RWPE2 (cell line): ENCODE data around the gene RNF4.

ENCODE experiments used
- ATAC-seq: fragments of 200-7000 bp; cut with Tn5 transposase; 3 replicates; pipeline ENCODE4 v1.9.1; 2021; ENCODE audit warnings: low read depth
- DNase-seq: peaks from one replicate; pipeline ENCODE4 v3.0.0-alpha.2; 2020; ENCODE audit warnings: low spot score
- H3K27ac ChIP-seq: fragments of 450-650 bp; 2 replicates; pipeline ENCODE4 v1.5.1; 2017; ENCODE audit warnings: mild to moderate bottlenecking; ENCODE audit not compliant: poor library complexity, severe bottlenecking
- H3K27me3 ChIP-seq: fragments of 250-450 bp; sonication (Bioruptor Pico); 2 replicates; pipeline ENCODE4 v1.5.1; 2021; ENCODE audit warnings: mild to moderate bottlenecking, moderate library complexity; ENCODE audit not compliant: insufficient read depth, poor library complexity, severe bottlenecking
- H3K36me3 ChIP-seq: fragments of 250-450 bp; sonication (Bioruptor Pico); 2 replicates; pipeline ENCODE4 v1.5.1; 2020; ENCODE audit warnings: low read depth, mild to moderate bottlenecking, moderate library complexity
- H3K4me1 ChIP-seq: fragments of 250-450 bp; sonication (Bioruptor Pico); 2 replicates; pipeline ENCODE4 v1.5.1; 2021; ENCODE audit warnings: mild to moderate bottlenecking, moderate library complexity; ENCODE audit not compliant: insufficient read depth, poor library complexity, severe bottlenecking
- H3K4me3 ChIP-seq: fragments of 250-450 bp; sonication (Bioruptor Pico); 2 replicates; pipeline ENCODE4 v1.5.1; 2021; ENCODE audit warnings: mild to moderate bottlenecking, moderate library complexity; ENCODE audit not compliant: severe bottlenecking
- H3K9me3 ChIP-seq: fragments of 250-450 bp; sonication (Bioruptor Pico); 2 replicates; pipeline ENCODE4 v1.5.1; 2021; ENCODE audit warnings: mild to moderate bottlenecking, moderate library complexity; ENCODE audit not compliant: severe bottlenecking
- CTCF ChIP-seq: fragments of 450-650 bp; IDR thresholded peaks from one replicate; pipeline ENCODE4 v1.5.1; 2017; ENCODE audit warnings: mild to moderate bottlenecking, moderate library complexity; ENCODE audit not compliant: poor library complexity, severe bottlenecking

The RNF4 gene

GRCh38 chr4:2443061-2443730 is 25.7 kb upstream of the RNF4 start:
- Histone ChIP-seq H3K36me3 (no peaks in the 10 kb centered on the region), H3K4me3 (no peak overlapping the region), H3K9me3 (no peaks in the 10 kb centered on the region), H3K27me3 (no peaks in the 10 kb centered on the region), H3K27ac (no peak overlapping the region), H3K4me1 (no peaks in the 10 kb centered on the region)
- no peak for TF ChIP-seq CTCF
- no peak for DNase-seq
- no peak for ATAC-seq

DNA sequence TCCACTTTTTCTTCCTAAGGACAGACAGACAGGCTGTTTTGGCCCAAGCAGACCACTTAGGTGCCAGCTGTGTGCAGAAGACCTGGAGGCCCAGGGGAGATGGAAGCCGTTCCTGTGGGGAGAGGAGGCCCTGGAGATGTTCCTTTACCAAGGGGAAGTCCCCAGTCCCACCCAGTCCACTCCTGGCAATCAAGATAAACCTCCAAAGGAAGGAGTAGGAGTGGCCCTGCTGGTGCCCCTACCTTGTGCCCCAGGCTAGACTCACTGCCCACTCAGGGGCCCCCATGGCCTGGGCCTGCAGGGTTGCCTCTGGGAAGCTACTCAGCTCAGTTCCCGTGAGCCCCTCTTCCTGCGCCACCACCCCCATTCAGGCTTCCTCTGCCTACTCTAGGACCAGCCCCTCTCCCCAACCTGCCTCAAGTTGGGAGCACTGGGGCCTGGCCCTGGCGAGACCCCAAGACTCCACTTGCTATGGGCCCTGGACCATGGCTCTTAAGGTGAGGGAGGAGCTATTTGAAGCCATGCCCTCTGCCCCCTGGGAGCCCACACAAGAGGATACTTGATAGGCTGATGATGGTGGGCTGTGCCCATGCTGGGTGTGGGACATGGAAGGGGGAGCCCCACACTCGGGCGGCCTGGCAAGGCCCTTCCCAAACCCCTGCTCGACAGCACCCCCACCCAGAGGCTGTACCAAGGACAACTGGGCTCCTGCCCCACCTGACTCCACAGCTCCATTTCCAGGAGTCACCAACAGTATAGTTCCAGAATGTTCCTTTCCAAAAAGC is 24.8 kb upstream of the RNF4 start:
- no peak for ATAC-seq
- no peak for TF ChIP-seq CTCF
- peak; percentile 63 for DNase-seq
- Histone ChIP-seq H3K27ac (no peak overlapping the region), H3K4me3 (no peak overlapping the region), H3K4me1 (no peaks in the 10 kb centered on the region), H3K9me3 (no peaks in the 10 kb centered on the region), H3K27me3 (no peaks in the 10 kb centered on the region), H3K36me3 (no peaks in the 10 kb centered on the region)

GRCh38 chr4:2445130-2445529 is 23.8 kb upstream of the RNF4 start:
- Histone ChIP-seq H3K9me3 (no peaks in the 10 kb centered on the region), H3K27ac (no peak overlapping the region), H3K36me3 (no peaks in the 10 kb centered on the region), H3K4me1 (no peaks in the 10 kb centered on the region), H3K27me3 (no peaks in the 10 kb centered on the region), H3K4me3 (no peak overlapping the region)
- ATAC-seq (no peak), DNase-seq (no peak)
- no peak for TF ChIP-seq CTCF

DNA sequence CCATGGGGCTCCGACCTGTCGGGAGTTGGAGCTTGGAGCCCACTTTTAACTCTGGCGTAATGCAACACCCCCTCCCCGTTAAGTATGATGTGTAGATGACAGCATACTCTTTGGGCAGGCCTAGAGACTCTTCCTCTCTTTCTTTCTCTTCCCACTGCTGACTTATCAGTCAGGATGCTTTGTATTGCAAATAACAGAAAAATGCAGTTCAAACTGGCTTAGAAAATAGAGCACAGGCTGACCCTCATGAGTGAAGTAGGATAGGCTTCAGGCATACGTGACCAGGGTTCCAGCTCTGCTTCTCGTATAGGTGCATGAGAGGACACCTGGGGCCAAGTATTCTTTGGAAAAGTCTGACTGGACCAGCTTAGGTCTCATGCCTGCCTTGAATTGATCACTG is 23.3 kb upstream of the RNF4 start:
- DNase-seq, result no peak
- Histone ChIP-seq H3K4me1 (no peaks in the 10 kb centered on the region), H3K4me3 (no peak overlapping the region), H3K36me3 (no peaks in the 10 kb centered on the region), H3K27ac (no peak overlapping the region), H3K9me3 (no peaks in the 10 kb centered on the region), H3K27me3 (no peaks in the 10 kb centered on the region)
- TF ChIP-seq CTCF, result no peak
- ATAC-seq, result no peak
